ENCODE measurements around the gene EMILIN2.

DNA sequence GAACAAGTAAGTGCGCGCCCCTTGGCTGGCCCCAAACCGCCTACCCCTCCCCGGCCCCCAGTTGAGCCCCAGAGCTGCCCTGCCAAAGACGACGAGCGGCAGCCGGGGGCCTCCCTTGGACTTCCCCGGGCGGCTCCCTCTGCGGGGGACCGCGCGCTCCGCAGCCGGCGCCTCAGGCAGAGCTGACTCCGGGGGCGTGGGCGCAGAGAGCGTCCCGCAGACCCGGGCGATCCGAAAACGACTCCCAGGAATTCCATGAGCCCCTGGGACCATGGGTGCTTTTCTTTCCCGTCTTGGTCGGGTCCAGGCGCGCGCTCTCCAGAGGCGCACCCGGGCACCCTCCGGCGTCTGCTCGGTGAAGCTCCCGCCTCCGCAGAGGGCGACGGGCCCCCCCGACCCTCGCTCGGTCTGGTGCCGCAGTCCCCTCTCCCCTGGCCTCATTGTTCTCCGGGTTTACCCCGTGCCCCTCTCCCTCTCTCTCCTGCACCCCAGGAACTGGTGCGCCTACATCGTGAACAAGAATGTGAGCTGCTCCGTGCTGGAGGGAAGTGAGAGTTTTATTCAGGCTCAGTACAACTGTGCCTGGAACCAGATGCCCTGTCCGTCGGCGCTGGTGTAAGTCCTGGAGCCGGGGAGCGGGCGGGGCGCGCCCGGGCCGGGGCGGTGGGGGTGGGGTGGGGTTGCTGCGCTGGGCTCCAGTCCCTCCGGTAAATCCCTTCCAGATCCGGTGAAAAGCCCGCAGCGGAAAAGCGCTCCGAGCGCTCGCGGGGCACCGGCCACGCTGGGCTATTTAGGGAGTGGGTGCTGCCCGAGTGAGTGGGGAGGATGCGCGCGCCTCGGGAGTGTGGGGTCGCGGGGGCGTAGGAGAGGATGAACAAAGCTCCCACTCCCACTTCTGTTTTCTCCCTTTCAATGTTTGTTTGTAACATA, 776 bp downstream of the EMILIN2 start:
- TF ChIP-seq, protein P1, sequence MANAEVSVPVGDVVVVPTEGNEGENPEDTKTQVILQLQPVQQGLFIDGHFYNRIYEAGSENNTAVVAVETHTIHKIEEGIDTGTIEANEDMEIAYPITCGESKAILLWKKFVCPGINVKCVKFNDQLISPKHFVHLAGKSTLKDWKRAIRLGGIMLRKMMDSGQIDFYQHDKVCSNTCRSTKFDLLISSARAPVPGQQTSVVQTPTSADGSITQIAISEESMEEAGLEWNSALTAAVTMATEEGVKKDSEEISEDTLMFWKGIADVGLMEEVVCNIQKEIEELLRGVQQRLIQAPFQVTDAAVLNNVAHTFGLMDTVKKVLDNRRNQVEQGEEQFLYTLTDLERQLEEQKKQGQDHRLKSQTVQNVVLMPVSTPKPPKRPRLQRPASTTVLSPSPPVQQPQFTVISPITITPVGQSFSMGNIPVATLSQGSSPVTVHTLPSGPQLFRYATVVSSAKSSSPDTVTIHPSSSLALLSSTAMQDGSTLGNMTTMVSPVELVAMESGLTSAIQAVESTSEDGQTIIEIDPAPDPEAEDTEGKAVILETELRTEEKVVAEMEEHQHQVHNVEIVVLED (CRISPR knock-in tag; IDR thresholded peaks at IDR 0.05; ENCODE audit: borderline replicate concordance): no peak
- TF ChIP-seq TP53 (CRISPR knock-in tag; conservative IDR thresholded peaks at IDR 0.05) (no peak), RAD21 (CRISPR knock-in tag; IDR thresholded peaks at IDR 0.05) (no peak), ZNF121 (CRISPR knock-in tag; IDR thresholded peaks at IDR 0.05) (no peak), ZNF138 (CRISPR knock-in tag; IDR thresholded peaks at IDR 0.05; ENCODE audit: low read depth) (no peak), SP1 (IDR thresholded peaks at IDR 0.05) (no peak), SP1 (CRISPR knock-in tag; IDR thresholded peaks at IDR 0.05) (no peak), NFE2 (CRISPR knock-in tag; IDR thresholded peaks at IDR 0.05) (no peak)
- TF ChIP-seq, protein P2, sequence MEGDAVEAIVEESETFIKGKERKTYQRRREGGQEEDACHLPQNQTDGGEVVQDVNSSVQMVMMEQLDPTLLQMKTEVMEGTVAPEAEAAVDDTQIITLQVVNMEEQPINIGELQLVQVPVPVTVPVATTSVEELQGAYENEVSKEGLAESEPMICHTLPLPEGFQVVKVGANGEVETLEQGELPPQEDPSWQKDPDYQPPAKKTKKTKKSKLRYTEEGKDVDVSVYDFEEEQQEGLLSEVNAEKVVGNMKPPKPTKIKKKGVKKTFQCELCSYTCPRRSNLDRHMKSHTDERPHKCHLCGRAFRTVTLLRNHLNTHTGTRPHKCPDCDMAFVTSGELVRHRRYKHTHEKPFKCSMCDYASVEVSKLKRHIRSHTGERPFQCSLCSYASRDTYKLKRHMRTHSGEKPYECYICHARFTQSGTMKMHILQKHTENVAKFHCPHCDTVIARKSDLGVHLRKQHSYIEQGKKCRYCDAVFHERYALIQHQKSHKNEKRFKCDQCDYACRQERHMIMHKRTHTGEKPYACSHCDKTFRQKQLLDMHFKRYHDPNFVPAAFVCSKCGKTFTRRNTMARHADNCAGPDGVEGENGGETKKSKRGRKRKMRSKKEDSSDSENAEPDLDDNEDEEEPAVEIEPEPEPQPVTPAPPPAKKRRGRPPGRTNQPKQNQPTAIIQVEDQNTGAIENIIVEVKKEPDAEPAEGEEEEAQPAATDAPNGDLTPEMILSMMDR (CRISPR knock-in tag; IDR thresholded peaks at IDR 0.05): no peak
- TF ChIP-seq, protein P3, sequence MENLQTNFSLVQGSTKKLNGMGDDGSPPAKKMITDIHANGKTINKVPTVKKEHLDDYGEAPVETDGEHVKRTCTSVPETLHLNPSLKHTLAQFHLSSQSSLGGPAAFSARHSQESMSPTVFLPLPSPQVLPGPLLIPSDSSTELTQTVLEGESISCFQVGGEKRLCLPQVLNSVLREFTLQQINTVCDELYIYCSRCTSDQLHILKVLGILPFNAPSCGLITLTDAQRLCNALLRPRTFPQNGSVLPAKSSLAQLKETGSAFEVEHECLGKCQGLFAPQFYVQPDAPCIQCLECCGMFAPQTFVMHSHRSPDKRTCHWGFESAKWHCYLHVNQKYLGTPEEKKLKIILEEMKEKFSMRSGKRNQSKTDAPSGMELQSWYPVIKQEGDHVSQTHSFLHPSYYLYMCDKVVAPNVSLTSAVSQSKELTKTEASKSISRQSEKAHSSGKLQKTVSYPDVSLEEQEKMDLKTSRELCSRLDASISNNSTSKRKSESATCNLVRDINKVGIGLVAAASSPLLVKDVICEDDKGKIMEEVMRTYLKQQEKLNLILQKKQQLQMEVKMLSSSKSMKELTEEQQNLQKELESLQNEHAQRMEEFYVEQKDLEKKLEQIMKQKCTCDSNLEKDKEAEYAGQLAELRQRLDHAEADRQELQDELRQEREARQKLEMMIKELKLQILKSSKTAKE (CRISPR knock-in tag; IDR thresholded peaks at IDR 0.05; ENCODE audit: borderline replicate concordance): no peak

Measured in HepG2 (cell line).